GM12878 (cell line): Measurements from ENCODE around the gene ATP5F1B. TPM values are rescaled to one million over a fixed set of nuclear protein-coding genes. Genes with fewer than 3 reads are reported as not detected.
A peak's percentile ranks its signal among the peaks of the same experiment; 100 is the strongest.

Source experiments
- ASH2L ChIP-seq: fragments of 300-600, 200-600 bp; sonication (generic); IDR thresholded peaks from 2 replicates; pipeline ENCODE4 v1.6.1; 2017; ENCODE audit warnings: low read depth, mild to moderate bottlenecking, borderline replicate concordance
- CEBPB ChIP-seq, 2 experiments: fragments of 150-350 bp in 1 of 2; IDR thresholded peaks; 2 replicates each; pipeline ENCODE4 v1.6.1; 2012 to 2014; ENCODE audit warnings: low read depth in 2 of 2, low read length in 2 of 2, borderline replicate concordance in 1 of 2, inconsistent platforms in 1 of 2
- EGR1 ChIP-seq, 2 experiments: IDR thresholded peaks; 1 replicate in 1 of 2; 2 replicates in 1 of 2; pipeline ENCODE4 v1.6.1; 2011 to 2012; ENCODE audit warnings: low read depth in 2 of 2, low read length in 2 of 2, borderline replicate concordance in 1 of 2, mild to moderate bottlenecking in 1 of 2, moderate library complexity in 1 of 2
- HCFC1 ChIP-seq: fragments of 150-350 bp; IDR thresholded peaks from 2 replicates; pipeline ENCODE4 v1.6.1; 2014; ENCODE audit warnings: low read length
- IRF5 ChIP-seq: fragments of 450-650 bp; IDR thresholded peaks from 2 replicates; pipeline ENCODE4 v1.6.1; 2017; ENCODE audit warnings: borderline replicate concordance
- JUNB ChIP-seq: IDR thresholded peaks from 2 replicates; pipeline ENCODE4 v1.6.1; 2016; ENCODE audit warnings: antibody characterized with exemption, mild to moderate bottlenecking
- KDM1A ChIP-seq: fragments of 200-600 bp; sonication (generic); IDR thresholded peaks from 2 replicates; pipeline ENCODE4 v1.6.1; 2016; ENCODE audit warnings: borderline replicate concordance
- NFYB ChIP-seq: IDR thresholded peaks from 2 replicates; pipeline ENCODE4 v1.6.1; 2011; ENCODE audit warnings: low read depth, mild to moderate bottlenecking, low read length, improper control_type of control experiment, moderate library complexity; ENCODE audit not compliant: insufficient read depth
- NRF1 ChIP-seq: conservative IDR thresholded peaks from 2 replicates; pipeline ENCODE4 v1.6.1; 2011; ENCODE audit warnings: mild to moderate bottlenecking, low read depth, low read length, improper control_type of control experiment
- POLR2A ChIP-seq: IDR thresholded peaks from 2 replicates; pipeline ENCODE4 v1.6.1; 2011; ENCODE audit warnings: low read depth, mild to moderate bottlenecking, low read length
- PRDM15 ChIP-seq: fragments of 450-650 bp; formaldehyde crosslinking; IDR thresholded peaks from 2 replicates; pipeline ENCODE4 v1.4.0; 2020; ENCODE audit warnings: mild to moderate bottlenecking, moderate library complexity
- RELB ChIP-seq: fragments of 450-650 bp; IDR thresholded peaks from 2 replicates; pipeline ENCODE4 v1.6.1; 2017; ENCODE audit warnings: low read depth, mild to moderate bottlenecking, moderate library complexity
- RFX5 ChIP-seq: IDR thresholded peaks from 2 replicates; pipeline ENCODE4 v1.6.1; 2011; ENCODE audit warnings: low read depth, low read length, improper control_type of control experiment
- RUNX3 ChIP-seq: IDR thresholded peaks from 2 replicates; pipeline ENCODE4 v1.6.1; 2012; ENCODE audit warnings: low read length, inconsistent platforms
- SMARCA5 ChIP-seq: fragments of 450-650 bp; IDR thresholded peaks from 2 replicates; pipeline ENCODE4 v1.6.1; 2017; ENCODE audit warnings: mild to moderate bottlenecking
- SPI1 ChIP-seq: IDR thresholded peaks from 2 replicates; pipeline ENCODE4 v1.6.1; 2011; ENCODE audit warnings: low read depth, mild to moderate bottlenecking, low read length, moderate library complexity, borderline replicate concordance; ENCODE audit not compliant: insufficient read depth
- SREBF2 ChIP-seq: IDR thresholded peaks from 2 replicates; pipeline ENCODE4 v1.6.1; 2012; ENCODE audit warnings: mild to moderate bottlenecking, low read length
- SUPT20H ChIP-seq: IDR thresholded peaks from 2 replicates; pipeline ENCODE4 v1.6.1; 2011; ENCODE audit warnings: low read depth, mild to moderate bottlenecking, low read length, moderate library complexity, borderline replicate concordance; ENCODE audit not compliant: control insufficient read depth
- SUZ12 ChIP-seq: fragments of 200-600 bp; sonication (generic); IDR thresholded peaks from one replicate; pipeline ENCODE4 v1.6.1; 2018; ENCODE audit warnings: antibody characterized with exemption, mild to moderate bottlenecking; ENCODE audit not compliant: unreplicated experiment
- TCF12 ChIP-seq: IDR thresholded peaks from 2 replicates; pipeline ENCODE4 v1.6.1; 2011; ENCODE audit warnings: low read depth, mild to moderate bottlenecking, low read length
- ZNF274 ChIP-seq: IDR thresholded peaks from one replicate; pipeline ENCODE4 v1.8.0; 2011; ENCODE audit not compliant: insufficient read length, insufficient read depth
- ZZZ3 ChIP-seq: IDR thresholded peaks from 2 replicates; pipeline ENCODE4 v1.6.1; 2011; ENCODE audit warnings: low read depth; ENCODE audit not compliant: control insufficient read depth, insufficient read length
- polyA plus RNA-seq, 11 experiments: library from polyadenylated mRNA; depleted of rRNA in 4 of 11; unstranded in 6 of 11; stranded (reverse) in 5 of 11; fragments of >200 nt; fragmentation: Nextera tagmentation in 4 of 11; fragmentation: Illumina TruSeq in 1 of 11; extraction: Ambion mirVana in 4 of 11; extraction: Trizol in 1 of 11; gene quantifications; 1 replicate in 1 of 11; 2 replicates in 10 of 11; pipeline versions ENCODE4 v1.2.1 to v1.2.3, GENCODE V29; 2011 to 2016; ENCODE audit warnings: inconsistent platforms in 2 of 11, missing spikeins in 2 of 11, low read depth in 1 of 11
- total RNA-seq, 4 experiments: library from RNA; depleted of rRNA in 3 of 4; stranded (reverse); fragments of >200 nt in 3 of 4; fragmentation: Illumina TruSeq in 1 of 4; extraction: Trizol in 1 of 4; gene quantifications; 2 replicates each; pipeline versions ENCODE4 v1.2.1 to v1.2.3, GENCODE V29; 2013 to 2021

The ATP5F1B gene
- total and polyA plus RNA-seq, 10 of the 15 experiments (the other 5 are each of a cell fraction or from before 2014, with no cell fraction given), result 671 to 1,908 (median 1,031) TPM

- TF ChIP-seq CEBPB (IDR thresholded peaks at IDR 0.05; ENCODE audit: borderline replicate concordance in 1 of 2, low read depth in 2 of 2, low read length in 2 of 2), result no peak
- no peak for TF ChIP-seq IRF5
- no peak for TF ChIP-seq ASH2L
- TF ChIP-seq POLR2A, result peak; percentile 70
- no peak for TF ChIP-seq ZNF274
- TF ChIP-seq EGR1 (IDR thresholded peaks at IDR 0.05; ENCODE audit: borderline replicate concordance in 1 of 2, low read depth in 2 of 2, low read length in 2 of 2), result no peak
- TF ChIP-seq HCFC1, result 0 out of 2 replicates have a peak, but pooled peaks have one; percentile 19
- no peak for TF ChIP-seq SPI1
- TF ChIP-seq JUNB, result no peak
- TF ChIP-seq RFX5, result no peak
- 0 out of 2 replicates have a peak, but pooled peaks have one; percentile 31 for TF ChIP-seq SMARCA5
- no peak for TF ChIP-seq SUPT20H
- peak; percentile 55; the same call in 1 of the 2 replicates for TF ChIP-seq TCF12
- no peak for TF ChIP-seq SUZ12
- TF ChIP-seq PRDM15 (CRISPR knock-in tag), result no peak
- TF ChIP-seq RELB, result peak; percentile 65
- TF ChIP-seq NRF1, result no peak
- TF ChIP-seq SREBF2, result no peak
- TF ChIP-seq NFYB, result no peak
- TF ChIP-seq KDM1A, result no peak
- TF ChIP-seq RUNX3, result no peak
- TF ChIP-seq ZZZ3, result no peak
Observed at GRCh38 chr12:56634837-56635791, 10.7 kb downstream of the ATP5F1B start (continued).
